HFFc6 (cell line): ENCODE measurements around the gene E2F1. TPM values are rescaled to one million over a fixed set of nuclear protein-coding genes. Genes with fewer than 3 reads are reported as not detected.

Experiments used
- DNase-seq: peaks from one replicate; pipeline ENCODE4 v3.0.0-alpha.2; 2018
- H3K27ac Mint-ChIP-seq: 2 replicates; pipeline ENCODE4 v1.8.0; 2020; ENCODE audit warnings: mild to moderate bottlenecking, mixed read lengths
- H3K27me3 Mint-ChIP-seq: 2 replicates; pipeline ENCODE4 v1.8.0; 2021; ENCODE audit warnings: mild to moderate bottlenecking, moderate library complexity, mixed read lengths; ENCODE audit not compliant: insufficient read depth
- H3K36me3 Mint-ChIP-seq: 2 replicates; pipeline ENCODE4 v1.8.0; 2021; ENCODE audit warnings: low read depth, mixed read lengths
- H3K4me1 Mint-ChIP-seq: 2 replicates; pipeline ENCODE4 v1.8.0; 2020; ENCODE audit warnings: low read depth, mixed read lengths
- H3K4me3 Mint-ChIP-seq: 2 replicates; pipeline ENCODE4 v1.8.0; 2020; ENCODE audit warnings: mild to moderate bottlenecking, moderate library complexity, mixed read lengths
- H3K9me3 Mint-ChIP-seq: 2 replicates; pipeline ENCODE4 v1.8.0; 2020; ENCODE audit warnings: mild to moderate bottlenecking, mixed read lengths
- CTCF ChIP-seq: fragments of 200-600 bp; sonication (generic); IDR thresholded peaks from 2 replicates; pipeline ENCODE4 v1.5.0; 2021; ENCODE audit warnings: antibody characterized with exemption, mild to moderate bottlenecking
- total RNA-seq, 6 experiments: library from RNA; stranded (reverse); fragmentation: NEBNext Ultra II Directional; extraction: Animal tissue kit (Norgen Biotek cat#: 25700); gene quantifications; 2 replicates in 1 of 6; 3 replicates in 5 of 6; pipeline ENCODE4 v1.2.3, GENCODE V29; 2021

E2F1 gene
- total RNA-seq, 6 experiments from 2014 or later: 11.3 to 21.7 (median 20.2) TPM

- Mint-ChIP-seq H3K27ac (no peak overlapping the region), H3K4me3 (no peak overlapping the region), H3K36me3 (no peaks in the 10 kb centered on the region), H3K27me3 (no peaks in the 10 kb centered on the region; the same call in 1 of the 2 replicates), H3K4me1 (peaks cover 19% of the 10 kb centered on the region), H3K9me3 (no peaks in the 10 kb centered on the region)
- TF ChIP-seq CTCF: no peak
- no peak for DNase-seq
Measured at GRCh38 chr20:33694639-33695012, 8.4 kb upstream of the E2F1 start.

GRCh38 chr20:33693741-33694638 lies 7.8 kb upstream of the E2F1 start:
- Mint-ChIP-seq H3K27ac (no peak overlapping the region), H3K9me3 (no peaks in the 10 kb centered on the region), H3K36me3 (no peaks in the 10 kb centered on the region), H3K4me1 (peaks cover 19% of the 10 kb centered on the region), H3K27me3 (no peaks in the 10 kb centered on the region; the same call in 1 of the 2 replicates), H3K4me3 (no peak overlapping the region)
- DNase-seq: no peak
- TF ChIP-seq CTCF: no peak

- H3K36me3 Mint-ChIP-seq: no peaks in the 10 kb centered on the region
- TF ChIP-seq CTCF: no peak
- no peak overlapping the region for H3K27ac Mint-ChIP-seq
- peaks cover 19% of the 10 kb centered on the region for H3K4me1 Mint-ChIP-seq
- H3K4me3 Mint-ChIP-seq: no peak overlapping the region
- no peaks in the 10 kb centered on the region for H3K9me3 Mint-ChIP-seq
- H3K27me3 Mint-ChIP-seq: no peaks in the 10 kb centered on the region; the same call in 1 of the 2 replicates
- no peak for DNase-seq
Measured at GRCh38 chr20:33693289-33693688, 7.1 kb upstream of the E2F1 start.

- Mint-ChIP-seq H3K9me3 (no peaks in the 10 kb centered on the region), H3K36me3 (no peaks in the 10 kb centered on the region), H3K4me3 (no peak overlapping the region), H3K27ac (no peak overlapping the region), H3K4me1 (peaks cover 22% of the 10 kb centered on the region), H3K27me3 (no peaks in the 10 kb centered on the region; the same call in 1 of the 2 replicates)
- DNase-seq: no peak
- TF ChIP-seq CTCF: no peak
Measured at GRCh38 chr20:33689973-33690372, 3.8 kb upstream of the E2F1 start.

GRCh38 chr20:33689493-33689892 lies 3.3 kb upstream of the E2F1 start:
- no peak for TF ChIP-seq CTCF

More at GRCh38 chr20:33689493-33689892, 3.3 kb upstream of the E2F1 start:
- no peak overlapping the region for H3K27ac Mint-ChIP-seq
- H3K36me3 Mint-ChIP-seq: no peaks in the 10 kb centered on the region
- no peak overlapping the region for H3K4me3 Mint-ChIP-seq
- no peak for DNase-seq
- no peaks in the 10 kb centered on the region for H3K9me3 Mint-ChIP-seq
- H3K4me1 Mint-ChIP-seq: peaks cover 26% of the 10 kb centered on the region
- H3K27me3 Mint-ChIP-seq: peaks cover 3% of the 10 kb centered on the region
